Urinary bladder (tissue), 4 donors: ENCODE data around the gene RSRC1. TPM values are rescaled to one million over a fixed set of nuclear protein-coding genes. Genes with fewer than 3 reads are reported as not detected.

Experiments
- DNase-seq: peaks from one replicate; pipeline ENCODE4 v3.0.0-alpha.2; 2015; ENCODE audit errors: extremely low spot score
- H3K27ac ChIP-seq: one replicate; pipeline ENCODE4 v1.5.1; 2013; ENCODE audit warnings: low read depth, mild to moderate bottlenecking, moderate library complexity
- H3K36me3 ChIP-seq: one replicate; pipeline ENCODE4 v1.6.1; 2013; ENCODE audit warnings: mild to moderate bottlenecking, moderate library complexity; ENCODE audit not compliant: insufficient read depth
- H3K4me1 ChIP-seq: one replicate; pipeline ENCODE4 v1.6.1; 2013; ENCODE audit warnings: mild to moderate bottlenecking, moderate library complexity; ENCODE audit not compliant: insufficient read depth
- H3K4me3 ChIP-seq: one replicate; pipeline ENCODE4 v1.5.1; 2013; ENCODE audit warnings: low read depth, low read length
- WGBS: extraction: QIAGEN DNeasy Blood & Tissue Kit; methylation state at CpG from one replicate; pipeline ENCODE4 v1.1.7; 2013; 5-methylcytosine and 5-hydroxymethylcytosine counted together
- polyA plus RNA-seq: library from polyadenylated mRNA; stranded (reverse); fragments of 200-250 nt; gene quantifications from one replicate; pipeline ENCODE4 v1.2.3, GENCODE V29; 2013
- total RNA-seq: library from RNA; depleted of rRNA; stranded (reverse); fragments of >200 nt; gene quantifications from one replicate; pipeline ENCODE4 v1.2.3, GENCODE V29; 2014
- donor health status: healthy with polysubstance abuse.
- donor health status: healthy.

The RSRC1 gene
- total and polyA plus RNA-seq, 2 donors = 29.3 to 70.6 TPM

GRCh38 chr3:158355623-158356588, 246.0 kb downstream of the RSRC1 start:
- no peak for DNase-seq
- Histone ChIP-seq H3K36me3 (no peaks in the 10 kb centered on the region), H3K27ac (no peak overlapping the region), H3K4me3 (no peak overlapping the region), H3K4me1 (no peaks in the 10 kb centered on the region)
- WGBS = 96% methylated on average over 4 of the region's 4 CpGs

- WGBS = 93% methylated on average over 6 of the region's 6 CpGs
- Histone ChIP-seq H3K27ac (no peak overlapping the region), H3K4me1 (no peaks in the 10 kb centered on the region), H3K36me3 (no peaks in the 10 kb centered on the region), H3K4me3 (no peak overlapping the region)
- DNase-seq = no peak
These were observed 249.4 kb downstream of the RSRC1 start for GRCh38 chr3:158359339-158359738.

- DNase-seq = no peak
- Histone ChIP-seq H3K27ac (no peak overlapping the region), H3K4me3 (no peak overlapping the region)
These were observed 251.0 kb downstream of the RSRC1 start for GRCh38 chr3:158360756-158361448.

GRCh38 chr3:158368271-158368670, 258.4 kb downstream of the RSRC1 start:
- WGBS = 64% methylated on average over 2 of the region's 2 CpGs
- Histone ChIP-seq H3K4me3 (no peak overlapping the region), H3K36me3 (no peaks in the 10 kb centered on the region), H3K27ac (no peak overlapping the region), H3K4me1 (no peaks in the 10 kb centered on the region)
- no peak for DNase-seq

More at GRCh38 chr3:158360756-158361448, 251.0 kb downstream of the RSRC1 start:
- H3K4me1 ChIP-seq = no peaks in the 10 kb centered on the region
- WGBS = 94% methylated on average over 11 of the region's 11 CpGs
- H3K36me3 ChIP-seq = no peaks in the 10 kb centered on the region

- 92% methylated on average over 1 of the region's 1 CpG for WGBS
- Histone ChIP-seq H3K4me1 (no peaks in the 10 kb centered on the region), H3K4me3 (no peak overlapping the region), H3K36me3 (no peaks in the 10 kb centered on the region), H3K27ac (no peak overlapping the region)
- no peak for DNase-seq
These were observed 259.4 kb downstream of the RSRC1 start for GRCh38 chr3:158369279-158369678.

- H3K36me3 ChIP-seq = no peaks in the 10 kb centered on the region
- H3K4me1 ChIP-seq = no peaks in the 10 kb centered on the region
- 88% methylated on average over 4 of the region's 4 CpGs for WGBS
- H3K27ac ChIP-seq = no peak overlapping the region
- H3K4me3 ChIP-seq = no peak overlapping the region
- no peak for DNase-seq
These were observed 269.6 kb downstream of the RSRC1 start for GRCh38 chr3:158379517-158379916.

GRCh38 chr3:158381262-158381868, 271.5 kb downstream of the RSRC1 start:
- H3K4me1 ChIP-seq = no peaks in the 10 kb centered on the region
- no peak for DNase-seq
- no peak overlapping the region for H3K27ac ChIP-seq
- H3K36me3 ChIP-seq = no peaks in the 10 kb centered on the region
- 86% methylated on average over 2 of the region's 2 CpGs for WGBS
- H3K4me3 ChIP-seq = no peak overlapping the region

GRCh38 chr3:158382479-158382878, 272.6 kb downstream of the RSRC1 start:
- Histone ChIP-seq H3K4me3 (no peak overlapping the region), H3K27ac (no peak overlapping the region), H3K36me3 (no peaks in the 10 kb centered on the region), H3K4me1 (no peaks in the 10 kb centered on the region)
- WGBS = 53% methylated on average over 2 of the region's 2 CpGs
- DNase-seq = no peak

GRCh38 chr3:158384019-158384418, 274.1 kb downstream of the RSRC1 start:
- Histone ChIP-seq H3K27ac (no peak overlapping the region), H3K36me3 (no peaks in the 10 kb centered on the region), H3K4me3 (no peak overlapping the region), H3K4me1 (no peaks in the 10 kb centered on the region)
- no peak for DNase-seq
- 92% methylated on average over 2 of the region's 2 CpGs for WGBS

GRCh38 chr3:158395421-158395820, 285.5 kb downstream of the RSRC1 start:
- no peak for DNase-seq
- no peak overlapping the region for H3K4me3 ChIP-seq
- no peak overlapping the region for H3K27ac ChIP-seq
- 97% methylated on average over 2 of the region's 2 CpGs for WGBS
- H3K4me1 ChIP-seq = no peaks in the 10 kb centered on the region
- H3K36me3 ChIP-seq = no peaks in the 10 kb centered on the region

- no peak for DNase-seq
- no peak overlapping the region for H3K27ac ChIP-seq
- H3K4me3 ChIP-seq = no peak overlapping the region
- no peaks in the 10 kb centered on the region for H3K36me3 ChIP-seq
- H3K4me1 ChIP-seq = no peaks in the 10 kb centered on the region
These were observed 292.7 kb downstream of the RSRC1 start for GRCh38 chr3:158402590-158402989.

- peak; percentile 6 for DNase-seq
- Histone ChIP-seq H3K4me3 (no peak overlapping the region), H3K27ac (no peak overlapping the region), H3K36me3 (no peaks in the 10 kb centered on the region), H3K4me1 (no peaks in the 10 kb centered on the region)
- whole genome bisulfite sequencing = 70% methylated on average over 1 of the region's 1 CpG
These were observed 293.1 kb downstream of the RSRC1 start for GRCh38 chr3:158403013-158403412.

- Histone ChIP-seq H3K27ac (no peak overlapping the region), H3K36me3 (no peaks in the 10 kb centered on the region), H3K4me3 (no peak overlapping the region), H3K4me1 (no peaks in the 10 kb centered on the region)
- no peak for DNase-seq
- 75% methylated on average over 1 of the region's 1 CpG for WGBS
These were observed 294.3 kb downstream of the RSRC1 start for GRCh38 chr3:158404131-158404718.
